Measurements from ENCODE around the gene LRRC8C. TPM values are rescaled to one million over a fixed set of nuclear protein-coding genes. Genes with fewer than 3 reads are reported as not detected.

The LRRC8C gene
- total and polyA plus RNA-seq, 2 of the 8 experiments (the other 6 are each of a cell fraction or from before 2014, with no cell fraction given): 1.1 to 2.1 TPM

- H2BK5ac ChIP-seq (ENCODE audit: low read depth, low read length): no peak overlapping the region
- WGBS, 2 experiments (ENCODE audit: extremely low coverage in 1 of 2, insufficient coverage in 1 of 2, insufficient read length in 1 of 2, insufficient replicate concordance in 2 of 2, low coverage in 1 of 2, low lambda C conversion rate in 2 of 2, missing lambda C conversion rate in 1 of 2): 79% methylated on average over 1 of the region's 1 CpG; no CpG with 5 or more reads in 1 of the 2 experiments
- H2BK15ac ChIP-seq (ENCODE audit: low read length): no peak overlapping the region
- peaks cover 0 to 17% (median 16%) of the 10 kb centered on the region in 4 experiments; a peak in 6 of 7 replicates for H3K27me3 ChIP-seq (replicated peaks in 1 of 4; ENCODE audit: control insufficient read depth in 3 of 4, extremely low read depth in 1 of 4, insufficient read depth in 3 of 4, low read length in 3 of 4)
- H3K23me2 ChIP-seq (ENCODE audit: low read depth, low read length): peaks cover 4% of the 10 kb centered on the region; the same call in 1 of the 2 replicates
- H4K91ac ChIP-seq (replicated peaks; ENCODE audit: insufficient read length, low read length): no peak overlapping the region
- DNase-seq (ENCODE audit: low read depth in 1 of 2, low spot score in 2 of 2) (no peak), FAIRE-seq (no peak)
- no peaks in the 10 kb centered on the region for H3K79me2 ChIP-seq (ENCODE audit: control insufficient read depth in 1 of 2, insufficient read depth in 2 of 2, low read length in 2 of 2)
- no peak overlapping the region for H2AFZ ChIP-seq (ENCODE audit: low read length)
- no peak overlapping the region for H4K5ac ChIP-seq (ENCODE audit: insufficient read length, low read depth, low read length)
- no peak overlapping the region for H2BK20ac ChIP-seq (ENCODE audit: low read length)
- no peak overlapping the region for H2BK120ac ChIP-seq (replicated peaks; ENCODE audit: low read depth, low read length)
- H3K79me1 ChIP-seq (ENCODE audit: low read depth, low read length): no peaks in the 10 kb centered on the region
- no peak overlapping the region for H3K23ac ChIP-seq (ENCODE audit: insufficient read length)
- no peaks in the 10 kb centered on the region for H3K36me3 ChIP-seq (ENCODE audit: control insufficient read depth in 2 of 4, insufficient read depth in 4 of 4, low read length in 3 of 4)
- H4K8ac ChIP-seq (ENCODE audit: extremely low read depth, insufficient read depth, low read length): no peak overlapping the region
- no peak overlapping the region for H3K9ac ChIP-seq (replicated peaks in 1 of 4; ENCODE audit: extremely low read depth in 1 of 4, low read depth in 3 of 4, low read length in 3 of 4)
- H3K4ac ChIP-seq (replicated peaks; ENCODE audit: insufficient read length, low read depth, low read length): no peak overlapping the region
- H4K20me1 ChIP-seq (replicated peaks in 1 of 2; ENCODE audit: control insufficient read depth in 1 of 2, insufficient read depth in 2 of 2, low read length in 2 of 2): peaks cover 0 to 2% of the 10 kb centered on the region in 2 experiments
- H2BK12ac ChIP-seq (ENCODE audit: low read depth, low read length): no peak overlapping the region
- H3K27ac ChIP-seq (ENCODE audit: low read depth, low read length): no peak overlapping the region
- no peak overlapping the region for H3K14ac ChIP-seq (ENCODE audit: insufficient read length)
- POLR2A ChIA-PET (ENCODE audit: partially characterized antibody): no interaction called here
- H3K4me3 ChIP-seq (ENCODE audit: extremely low read depth in 1 of 4, insufficient read depth in 2 of 4, low read depth in 3 of 4, low read length in 4 of 4): no peak overlapping the region
- H3K9me3 ChIP-seq (ENCODE audit: insufficient read depth in 2 of 2, low read depth in 1 of 2, low read length in 1 of 2): no peaks in the 10 kb centered on the region
- H3K4me2 ChIP-seq (ENCODE audit: insufficient read depth in 1 of 2, low read depth in 2 of 2, low read length in 2 of 2): no peak overlapping the region
- no peak overlapping the region for H3K56ac ChIP-seq (replicated peaks; ENCODE audit: insufficient read length, low read depth, low read length)
- no peak overlapping the region for H2AK5ac ChIP-seq (ENCODE audit: low read depth, low read length)
- H3K18ac ChIP-seq (ENCODE audit: extremely low read depth, low read length): no peak overlapping the region
- CTCF ChIA-PET (ENCODE audit: partially characterized antibody): interaction anchor here (1.8 to 7.0 kb wide), 10 partner anchors 10 to 276 kb away, joined by 4 to 101 read pairs (median 12); partner anchors contain the start of gene LRRC8C
- peaks cover 0 to 4% (median 3%) of the 10 kb centered on the region in 4 experiments; a peak in 3 of 7 replicates for H3K4me1 ChIP-seq (replicated peaks in 1 of 4; ENCODE audit: control insufficient read depth in 3 of 4, insufficient read depth in 4 of 4, low read length in 3 of 4)
- TF ChIP-seq FOSL1 (IDR thresholded peaks at IDR 0.05; ENCODE audit: insufficient read depth, low read depth, low read length): no peak
- no peak for TF ChIP-seq CTBP2 (IDR thresholded peaks at IDR 0.05; ENCODE audit: borderline replicate concordance, insufficient read depth, insufficient read length, low read length)
- TF ChIP-seq CTCF (IDR thresholded peaks at IDR 0.05; ENCODE audit: control extremely low read depth in 1 of 3, insufficient read depth in 1 of 3, low read depth in 1 of 3, low read length in 3 of 3): no peak
- no peak for TF ChIP-seq POLR2A (IDR thresholded peaks at IDR 0.05; ENCODE audit: control extremely low read depth in 1 of 2, low read depth in 2 of 2, low read length in 2 of 2)
- no peak for TF ChIP-seq SIRT6 (IDR thresholded peaks at IDR 0.05; ENCODE audit: low read length)
- TF ChIP-seq ATF2 (IDR thresholded peaks at IDR 0.05; ENCODE audit: low read length): no peak
- no peak for TF ChIP-seq JUN (IDR thresholded peaks at IDR 0.05; ENCODE audit: low read depth, low read length)
- no peak for TF ChIP-seq USF2 (IDR thresholded peaks at IDR 0.05; ENCODE audit: low read length)
Observed at GRCh38 chr1:89761338-89761737, 128.4 kb downstream of the LRRC8C start.

All from H1 (cell line).